ENCODE results near the gene SH3BGRL2. TPM values are rescaled to one million over a fixed set of nuclear protein-coding genes. Genes with fewer than 3 reads are reported as not detected.

Gene SH3BGRL2
- total RNA-seq, 1 experiment from 2014 or later: 13.5 TPM

DNA sequence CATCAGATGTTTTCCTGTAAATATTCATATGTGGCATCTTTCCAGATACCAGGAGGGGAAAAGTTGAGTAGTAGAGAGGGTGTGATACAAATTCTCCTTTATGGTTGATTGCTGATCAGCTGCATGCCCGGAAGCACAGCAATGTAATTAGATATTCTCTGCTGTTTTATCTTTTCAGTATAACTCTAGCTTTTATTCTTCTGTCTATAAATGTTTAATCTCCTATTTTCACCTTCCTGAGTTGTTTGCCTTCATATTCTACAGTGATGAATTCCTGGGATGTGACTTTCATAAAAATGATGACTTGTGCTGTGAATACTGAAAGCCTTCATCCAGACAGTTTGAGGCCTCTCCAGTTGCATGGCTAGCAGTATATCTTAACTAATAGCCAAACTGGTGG, 53.7 kb downstream of the SH3BGRL2 start:
- peak; percentile 29 for DNase-seq (ENCODE audit: low spot score)
- TF ChIP-seq, protein P1, sequence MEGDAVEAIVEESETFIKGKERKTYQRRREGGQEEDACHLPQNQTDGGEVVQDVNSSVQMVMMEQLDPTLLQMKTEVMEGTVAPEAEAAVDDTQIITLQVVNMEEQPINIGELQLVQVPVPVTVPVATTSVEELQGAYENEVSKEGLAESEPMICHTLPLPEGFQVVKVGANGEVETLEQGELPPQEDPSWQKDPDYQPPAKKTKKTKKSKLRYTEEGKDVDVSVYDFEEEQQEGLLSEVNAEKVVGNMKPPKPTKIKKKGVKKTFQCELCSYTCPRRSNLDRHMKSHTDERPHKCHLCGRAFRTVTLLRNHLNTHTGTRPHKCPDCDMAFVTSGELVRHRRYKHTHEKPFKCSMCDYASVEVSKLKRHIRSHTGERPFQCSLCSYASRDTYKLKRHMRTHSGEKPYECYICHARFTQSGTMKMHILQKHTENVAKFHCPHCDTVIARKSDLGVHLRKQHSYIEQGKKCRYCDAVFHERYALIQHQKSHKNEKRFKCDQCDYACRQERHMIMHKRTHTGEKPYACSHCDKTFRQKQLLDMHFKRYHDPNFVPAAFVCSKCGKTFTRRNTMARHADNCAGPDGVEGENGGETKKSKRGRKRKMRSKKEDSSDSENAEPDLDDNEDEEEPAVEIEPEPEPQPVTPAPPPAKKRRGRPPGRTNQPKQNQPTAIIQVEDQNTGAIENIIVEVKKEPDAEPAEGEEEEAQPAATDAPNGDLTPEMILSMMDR (conservative IDR thresholded peaks at IDR 0.05; ENCODE audit: low read depth, low read length): no peak
- TF ChIP-seq EZH2 (IDR thresholded peaks at IDR 0.05; ENCODE audit: borderline replicate concordance, low read depth, low read length, poor library complexity, severe bottlenecking): no peak
- intact Hi-C loops (cut with micrococcal nuclease; ENCODE audit: unreplicated experiment): no loop called here
- Histone ChIP-seq H3K27me3 (replicated peaks; ENCODE audit: insufficient read depth, low read depth, low read length, poor library complexity) (no peaks in the 10 kb centered on the region), H3K4me1 (ENCODE audit: insufficient read depth, low read length, poor library complexity, severe bottlenecking) (peaks cover 13% of the 10 kb centered on the region), H3K27ac (ENCODE audit: low read depth, low read length, poor library complexity, severe bottlenecking) (no peak overlapping the region), H3K9me3 (ENCODE audit: low read depth, low read length, poor library complexity, severe bottlenecking) (no peaks in the 10 kb centered on the region), H3K4me3 (ENCODE audit: low read depth, low read length, poor library complexity, severe bottlenecking) (no peak overlapping the region), H3K36me3 (ENCODE audit: insufficient read depth, low read length, poor library complexity, severe bottlenecking) (no peaks in the 10 kb centered on the region)
- POLR2A ChIA-PET (ENCODE audit: low non-redundant PET): no interaction called here
- CTCF ChIA-PET: no interaction called here
- no TSS peak for BruUV-seq (replicated peaks)

DNA sequence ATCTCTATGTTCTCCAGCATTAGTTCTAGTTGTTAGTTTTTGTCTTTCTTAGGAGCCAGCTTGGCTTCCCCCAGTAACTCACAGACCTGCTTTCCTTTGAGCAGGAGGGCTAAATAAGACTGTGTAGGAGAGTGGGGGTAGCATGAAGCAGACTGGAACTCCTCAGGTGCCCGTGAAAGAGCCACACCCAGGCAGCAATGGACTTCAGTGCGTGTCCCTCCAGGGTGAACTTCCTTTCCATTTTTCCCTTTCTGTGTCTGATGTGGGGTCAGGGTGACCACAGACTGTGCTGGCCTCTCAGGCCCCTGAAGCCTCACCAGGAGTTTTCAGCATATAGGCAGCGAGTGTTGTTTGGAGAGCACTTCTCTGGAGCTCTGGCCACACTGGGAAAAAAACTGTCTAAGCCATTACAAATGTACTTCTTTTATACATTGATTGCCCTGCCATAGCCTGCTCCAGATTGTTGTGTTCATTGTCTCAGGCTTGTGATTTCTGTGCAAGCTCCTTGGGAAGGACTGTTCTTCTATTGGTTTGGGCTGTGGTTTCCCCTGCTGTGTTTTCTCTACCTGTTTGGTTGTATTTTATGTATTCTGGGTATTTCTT, 55.7 kb downstream of the SH3BGRL2 start:
- no TSS peak for BruUV-seq (replicated peaks)
- no peak for DNase-seq (ENCODE audit: low spot score)
- CTCF ChIA-PET: no interaction called here
- Histone ChIP-seq H3K36me3 (ENCODE audit: insufficient read depth, low read length, poor library complexity, severe bottlenecking) (no peaks in the 10 kb centered on the region), H3K4me1 (ENCODE audit: insufficient read depth, low read length, poor library complexity, severe bottlenecking) (peaks cover 13% of the 10 kb centered on the region), H3K27ac (ENCODE audit: low read depth, low read length, poor library complexity, severe bottlenecking) (no peak overlapping the region), H3K27me3 (replicated peaks; ENCODE audit: insufficient read depth, low read depth, low read length, poor library complexity) (no peaks in the 10 kb centered on the region), H3K9me3 (ENCODE audit: low read depth, low read length, poor library complexity, severe bottlenecking) (no peaks in the 10 kb centered on the region), H3K4me3 (ENCODE audit: low read depth, low read length, poor library complexity, severe bottlenecking) (no peak overlapping the region)
- TF ChIP-seq EZH2 (IDR thresholded peaks at IDR 0.05; ENCODE audit: borderline replicate concordance, low read depth, low read length, poor library complexity, severe bottlenecking): no peak
- TF ChIP-seq, protein P1 (conservative IDR thresholded peaks at IDR 0.05; ENCODE audit: low read depth, low read length): no peak
- POLR2A ChIA-PET (ENCODE audit: low non-redundant PET): no interaction called here
- intact Hi-C loops (cut with micrococcal nuclease; ENCODE audit: unreplicated experiment): no loop called here

DNA sequence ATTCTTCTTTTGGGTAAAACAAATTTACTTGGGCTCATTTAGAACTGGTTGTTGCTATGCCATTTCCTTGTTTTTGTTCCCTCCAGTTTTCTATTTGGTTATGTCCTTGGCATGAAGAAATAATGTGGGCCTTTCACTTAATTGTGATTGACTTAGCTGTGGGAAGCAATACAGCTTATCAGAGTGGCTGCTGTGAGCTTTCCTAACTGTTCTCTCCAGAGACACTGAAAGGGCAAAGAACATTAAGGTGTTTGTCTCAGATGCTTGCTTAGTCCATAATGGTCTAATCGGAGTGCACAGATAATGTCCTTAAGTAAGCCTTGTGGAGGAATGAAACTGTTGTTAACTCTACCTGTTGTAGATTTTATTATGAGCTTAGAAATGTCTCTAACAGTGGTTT, 56.6 kb downstream of the SH3BGRL2 start:
- H3K4me3 ChIP-seq (ENCODE audit: low read depth, low read length, poor library complexity, severe bottlenecking): no peak overlapping the region
- POLR2A ChIA-PET (ENCODE audit: low non-redundant PET): interaction anchor here (0.6 kb wide), 1 partner anchor 483 kb away, joined by 4 read pairs; no protein-coding TSS in a partner anchor
- no peak for DNase-seq (ENCODE audit: low spot score)
- no peaks in the 10 kb centered on the region for H3K9me3 ChIP-seq (ENCODE audit: low read depth, low read length, poor library complexity, severe bottlenecking)
- no peaks in the 10 kb centered on the region for H3K36me3 ChIP-seq (ENCODE audit: insufficient read depth, low read length, poor library complexity, severe bottlenecking)
- BruUV-seq (replicated peaks): no TSS peak
- no peak for TF ChIP-seq EZH2 (IDR thresholded peaks at IDR 0.05; ENCODE audit: borderline replicate concordance, low read depth, low read length, poor library complexity, severe bottlenecking)
- TF ChIP-seq, protein P1 (conservative IDR thresholded peaks at IDR 0.05; ENCODE audit: low read depth, low read length): no peak
- intact Hi-C loops (cut with micrococcal nuclease; ENCODE audit: unreplicated experiment): no loop called here
- H3K4me1 ChIP-seq (ENCODE audit: insufficient read depth, low read length, poor library complexity, severe bottlenecking): peaks cover 13% of the 10 kb centered on the region
- H3K27ac ChIP-seq (ENCODE audit: low read depth, low read length, poor library complexity, severe bottlenecking): no peak overlapping the region
- no peaks in the 10 kb centered on the region for H3K27me3 ChIP-seq (replicated peaks; ENCODE audit: insufficient read depth, low read depth, low read length, poor library complexity)
- CTCF ChIA-PET: no interaction called here
